OCI-LY3 (cell line): ENCODE measurements around the gene RIPK4.

Experiments used
- H2AFZ ChIP-seq: fragments of 200-600, 300-600 bp; shearing (Covaris generic); 2 replicates; pipeline ENCODE4 v1.6.0; 2014; ENCODE audit warnings: antibody characterized with exemption, low read depth, low read length
- H3K27ac ChIP-seq: fragments of 200-600, 300-600 bp; sonication (generic); 2 replicates; pipeline ENCODE4 v1.5.1; 2014; ENCODE audit warnings: mild to moderate bottlenecking, low read length, moderate library complexity, mixed read lengths
- H3K27me3 ChIP-seq: fragments of 200-600, 300-600 bp; sonication (generic); 2 replicates; pipeline ENCODE4 v1.6.1; 2014; ENCODE audit warnings: low read depth, low read length, mixed read lengths
- H3K36me3 ChIP-seq: fragments of 200-600, 300-600 bp; sonication (generic); replicated peaks from 2 replicates; pipeline ENCODE3; 2014; ENCODE audit warnings: low read depth, low read length, mixed read lengths
- H3K4me1 ChIP-seq: fragments of 300-600, 200-600 bp; sonication (generic); 2 replicates; pipeline ENCODE4 v1.6.1; 2014; ENCODE audit warnings: low read length, mixed read lengths
- H3K4me2 ChIP-seq: fragments of 200-600, 300-600 bp; sonication (generic); 2 replicates; pipeline ENCODE4 v1.6.1; 2014; ENCODE audit warnings: low read length, mixed read lengths
- H3K4me3 ChIP-seq: fragments of 300-600, 200-600 bp; sonication (generic); 2 replicates; pipeline ENCODE4 v1.5.1; 2014; ENCODE audit warnings: antibody characterized with exemption, mild to moderate bottlenecking, low read length, moderate library complexity
- H3K79me2 ChIP-seq: fragments of 300-600, 200-600 bp; shearing (Covaris generic); 2 replicates; pipeline ENCODE4 v1.6.1; 2014; ENCODE audit warnings: mild to moderate bottlenecking, low read length, mixed read lengths
- H3K9ac ChIP-seq: fragments of 300-600, 200-600 bp; shearing (Covaris generic); 2 replicates; pipeline ENCODE4 v1.6.0; 2014; ENCODE audit warnings: mild to moderate bottlenecking, low read length, moderate library complexity
- H3K9me3 ChIP-seq: fragments of 200-600, 300-600 bp; shearing (Covaris generic); 2 replicates; pipeline ENCODE4 v1.6.1; 2014; ENCODE audit warnings: low read length, mixed read lengths; ENCODE audit not compliant: insufficient read depth
- H4K20me1 ChIP-seq: fragments of 200-600, 300-600 bp; sonication (generic); 2 replicates; pipeline ENCODE4 v1.6.1; 2016; ENCODE audit warnings: low read length, mixed read lengths; ENCODE audit not compliant: insufficient read depth
- CTCF ChIP-seq: fragments of 200-600, 300-600 bp; sonication (generic); IDR thresholded peaks from 2 replicates; pipeline ENCODE4 v1.5.1; 2014; ENCODE audit warnings: antibody characterized with exemption, low read length, low read depth
- EZH2phosphoT487 ChIP-seq: fragments of 200-600 bp; shearing (Covaris generic); IDR thresholded peaks from 2 replicates; pipeline ENCODE4 v1.6.1; 2018; ENCODE audit warnings: antibody characterized with exemption, mixed run types, low read depth

Gene RIPK4

DNA sequence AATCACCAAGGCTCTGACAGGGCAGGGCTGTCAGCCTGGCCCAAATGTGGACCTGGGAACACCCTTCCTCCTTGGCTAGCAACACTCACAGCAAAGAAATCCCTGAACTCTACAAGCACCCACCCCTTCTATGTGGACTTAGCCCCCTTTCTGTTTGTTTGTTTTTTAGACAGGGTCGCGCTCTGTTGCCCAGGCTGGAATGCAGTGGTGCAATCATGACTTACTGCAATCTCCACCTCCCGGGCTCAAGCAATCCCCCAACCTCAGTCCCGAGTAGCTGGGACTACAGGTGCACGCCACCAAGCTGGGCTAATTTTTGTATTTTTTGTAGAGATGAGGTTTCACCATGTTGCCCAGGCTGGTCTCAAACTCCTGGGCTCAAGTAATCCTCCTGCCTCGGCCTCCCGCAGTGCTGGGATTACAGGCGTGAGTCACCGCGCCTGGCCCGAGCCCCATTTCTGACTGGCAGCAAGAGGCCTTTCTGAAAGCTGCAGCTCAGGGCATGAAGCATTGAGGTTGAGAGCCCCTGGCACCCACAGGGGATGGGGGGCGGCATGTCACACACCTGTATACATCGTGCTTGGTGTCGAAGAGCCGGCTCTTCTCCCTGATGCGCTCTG lies 16.2 kb downstream of the RIPK4 start:
- no peaks in the 10 kb centered on the region for H3K36me3 ChIP-seq
- no peak overlapping the region for H3K4me3 ChIP-seq
- H3K27ac ChIP-seq: no peak overlapping the region
- no peak overlapping the region for H2AFZ ChIP-seq
- no peaks in the 10 kb centered on the region for H3K9me3 ChIP-seq
- H3K9ac ChIP-seq: no peak overlapping the region
- TF ChIP-seq EZH2phosphoT487 (no peak), CTCF (no peak)
- no peaks in the 10 kb centered on the region for H3K4me1 ChIP-seq
- no peaks in the 10 kb centered on the region for H4K20me1 ChIP-seq
- H3K79me2 ChIP-seq: no peaks in the 10 kb centered on the region
- H3K4me2 ChIP-seq: no peak overlapping the region
- H3K27me3 ChIP-seq: peaks cover 6% of the 10 kb centered on the region; the same call in 1 of the 2 replicates

DNA sequence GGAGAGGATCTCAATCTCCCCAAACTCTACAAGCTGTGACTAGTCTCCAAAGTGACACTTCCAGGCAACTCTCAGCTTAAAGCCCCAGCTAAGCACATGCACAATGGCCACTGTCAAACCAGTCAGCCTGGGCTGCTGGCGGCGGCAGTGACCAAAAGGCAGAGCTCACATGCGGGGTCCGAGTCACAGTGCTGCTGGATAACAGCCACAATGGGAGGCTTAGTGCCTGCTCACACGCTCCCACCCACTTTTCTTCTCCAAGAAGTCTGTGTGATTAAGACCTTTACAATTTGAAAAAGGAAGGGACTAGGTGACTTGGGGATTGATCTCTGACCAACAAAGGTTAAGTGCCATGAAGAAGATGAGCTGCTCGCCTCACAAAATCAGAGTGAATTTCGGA lies 16.8 kb downstream of the RIPK4 start:
- TF ChIP-seq EZH2phosphoT487 (no peak), CTCF (no peak)
- H3K9me3 ChIP-seq: no peaks in the 10 kb centered on the region
- peaks cover 6% of the 10 kb centered on the region; the same call in 1 of the 2 replicates for H3K27me3 ChIP-seq
- H3K9ac ChIP-seq: no peak overlapping the region
- no peak overlapping the region for H3K4me3 ChIP-seq
- H2AFZ ChIP-seq: no peak overlapping the region
- H3K4me1 ChIP-seq: no peaks in the 10 kb centered on the region
- H3K27ac ChIP-seq: no peak overlapping the region
- H4K20me1 ChIP-seq: no peaks in the 10 kb centered on the region
- H3K36me3 ChIP-seq: no peaks in the 10 kb centered on the region
- H3K4me2 ChIP-seq: no peak overlapping the region
- no peaks in the 10 kb centered on the region for H3K79me2 ChIP-seq

- no peaks in the 10 kb centered on the region for H3K9me3 ChIP-seq
- TF ChIP-seq EZH2phosphoT487 (no peak), CTCF (no peak)
- H4K20me1 ChIP-seq: no peaks in the 10 kb centered on the region
- no peak overlapping the region for H3K4me3 ChIP-seq
- no peak overlapping the region for H3K9ac ChIP-seq
- no peaks in the 10 kb centered on the region for H3K79me2 ChIP-seq
- peaks cover 6% of the 10 kb centered on the region; the same call in 1 of the 2 replicates for H3K27me3 ChIP-seq
- H2AFZ ChIP-seq: no peak overlapping the region
- H3K36me3 ChIP-seq: no peaks in the 10 kb centered on the region
- no peaks in the 10 kb centered on the region for H3K4me1 ChIP-seq
- H3K4me2 ChIP-seq: peak overlapping the region; percentile 14; the same call in 1 of the 2 replicates
- H3K27ac ChIP-seq: no peak overlapping the region
These were observed 17.6 kb downstream of the RIPK4 start for GRCh38 chr21:41749286-41749685.

DNA sequence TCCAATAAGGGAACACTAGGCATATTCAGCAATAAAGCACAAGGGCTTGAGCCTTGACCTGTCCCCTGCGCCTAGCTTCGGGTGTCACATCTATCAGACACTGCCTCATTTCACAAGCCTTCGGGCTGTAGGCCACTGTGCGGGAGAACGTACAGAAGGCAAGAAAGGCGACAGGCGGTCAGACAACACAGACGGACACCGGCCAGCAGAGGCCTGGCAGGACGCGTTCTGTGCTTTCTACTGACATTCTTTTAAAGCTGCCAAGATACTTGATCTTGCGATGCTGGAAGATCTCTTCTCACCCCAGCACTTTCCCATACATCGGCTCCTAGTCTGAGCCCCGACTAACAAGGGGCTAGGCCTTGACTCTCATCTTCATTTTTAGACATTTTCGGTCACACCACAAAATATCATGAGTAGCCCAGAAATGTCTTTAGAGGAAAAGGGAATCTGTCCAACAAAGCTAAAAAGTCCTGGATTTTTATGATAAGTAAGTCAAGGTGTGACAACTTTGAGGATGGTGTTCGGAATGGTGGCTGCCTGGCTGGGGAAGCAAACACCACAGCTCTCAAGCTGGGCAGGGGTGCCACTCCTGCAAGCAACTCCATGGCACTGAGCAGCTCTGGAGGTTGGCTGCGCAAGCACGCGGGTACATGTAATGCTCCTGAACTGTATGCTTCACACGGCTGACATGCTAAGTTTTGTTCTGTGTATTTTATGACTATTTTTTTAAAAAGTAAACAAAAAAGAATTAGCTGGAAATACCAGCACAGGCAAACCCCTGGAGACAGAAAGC lies 18.7 kb downstream of the RIPK4 start:
- Histone ChIP-seq H4K20me1 (no peaks in the 10 kb centered on the region), H3K36me3 (no peaks in the 10 kb centered on the region), H3K9ac (no peak overlapping the region), H3K9me3 (no peaks in the 10 kb centered on the region), H3K79me2 (no peaks in the 10 kb centered on the region), H3K4me1 (no peaks in the 10 kb centered on the region), H3K4me2 (no peak overlapping the region), H3K27me3 (peaks cover 6% of the 10 kb centered on the region; the same call in 1 of the 2 replicates), H3K4me3 (no peak overlapping the region), H3K27ac (no peak overlapping the region), H2AFZ (no peak overlapping the region)
- TF ChIP-seq EZH2phosphoT487 (no peak), CTCF (no peak)
